Measurements from ENCODE around the gene USP22.

DNA sequence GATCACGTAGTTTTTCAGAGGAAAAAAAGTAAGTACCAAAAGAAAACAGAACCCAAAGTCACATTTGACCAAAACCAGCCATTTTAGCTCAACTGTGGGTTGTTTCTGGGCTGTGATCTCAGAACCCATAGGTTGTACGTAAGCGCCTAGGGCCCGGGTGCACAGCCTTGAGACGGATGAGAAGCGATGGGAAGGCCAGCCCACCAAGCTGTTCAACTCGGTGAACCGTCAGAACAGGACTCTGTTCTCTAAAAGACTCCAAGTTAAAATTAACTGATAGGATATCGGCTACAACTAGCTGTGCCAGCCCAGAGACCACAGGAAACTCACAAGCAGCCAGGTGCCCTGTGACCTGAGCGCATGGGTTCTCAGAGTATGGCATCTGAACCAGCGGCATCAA lies 28.3 kb downstream of the USP22 start:
- TF ChIP-seq, protein P1, sequence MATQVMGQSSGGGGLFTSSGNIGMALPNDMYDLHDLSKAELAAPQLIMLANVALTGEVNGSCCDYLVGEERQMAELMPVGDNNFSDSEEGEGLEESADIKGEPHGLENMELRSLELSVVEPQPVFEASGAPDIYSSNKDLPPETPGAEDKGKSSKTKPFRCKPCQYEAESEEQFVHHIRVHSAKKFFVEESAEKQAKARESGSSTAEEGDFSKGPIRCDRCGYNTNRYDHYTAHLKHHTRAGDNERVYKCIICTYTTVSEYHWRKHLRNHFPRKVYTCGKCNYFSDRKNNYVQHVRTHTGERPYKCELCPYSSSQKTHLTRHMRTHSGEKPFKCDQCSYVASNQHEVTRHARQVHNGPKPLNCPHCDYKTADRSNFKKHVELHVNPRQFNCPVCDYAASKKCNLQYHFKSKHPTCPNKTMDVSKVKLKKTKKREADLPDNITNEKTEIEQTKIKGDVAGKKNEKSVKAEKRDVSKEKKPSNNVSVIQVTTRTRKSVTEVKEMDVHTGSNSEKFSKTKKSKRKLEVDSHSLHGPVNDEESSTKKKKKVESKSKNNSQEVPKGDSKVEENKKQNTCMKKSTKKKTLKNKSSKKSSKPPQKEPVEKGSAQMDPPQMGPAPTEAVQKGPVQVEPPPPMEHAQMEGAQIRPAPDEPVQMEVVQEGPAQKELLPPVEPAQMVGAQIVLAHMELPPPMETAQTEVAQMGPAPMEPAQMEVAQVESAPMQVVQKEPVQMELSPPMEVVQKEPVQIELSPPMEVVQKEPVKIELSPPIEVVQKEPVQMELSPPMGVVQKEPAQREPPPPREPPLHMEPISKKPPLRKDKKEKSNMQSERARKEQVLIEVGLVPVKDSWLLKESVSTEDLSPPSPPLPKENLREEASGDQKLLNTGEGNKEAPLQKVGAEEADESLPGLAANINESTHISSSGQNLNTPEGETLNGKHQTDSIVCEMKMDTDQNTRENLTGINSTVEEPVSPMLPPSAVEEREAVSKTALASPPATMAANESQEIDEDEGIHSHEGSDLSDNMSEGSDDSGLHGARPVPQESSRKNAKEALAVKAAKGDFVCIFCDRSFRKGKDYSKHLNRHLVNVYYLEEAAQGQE (IDR thresholded peaks at IDR 0.05; ENCODE audit: insufficient replicate concordance, low read depth), result no peak
- TF ChIP-seq, protein P2, sequence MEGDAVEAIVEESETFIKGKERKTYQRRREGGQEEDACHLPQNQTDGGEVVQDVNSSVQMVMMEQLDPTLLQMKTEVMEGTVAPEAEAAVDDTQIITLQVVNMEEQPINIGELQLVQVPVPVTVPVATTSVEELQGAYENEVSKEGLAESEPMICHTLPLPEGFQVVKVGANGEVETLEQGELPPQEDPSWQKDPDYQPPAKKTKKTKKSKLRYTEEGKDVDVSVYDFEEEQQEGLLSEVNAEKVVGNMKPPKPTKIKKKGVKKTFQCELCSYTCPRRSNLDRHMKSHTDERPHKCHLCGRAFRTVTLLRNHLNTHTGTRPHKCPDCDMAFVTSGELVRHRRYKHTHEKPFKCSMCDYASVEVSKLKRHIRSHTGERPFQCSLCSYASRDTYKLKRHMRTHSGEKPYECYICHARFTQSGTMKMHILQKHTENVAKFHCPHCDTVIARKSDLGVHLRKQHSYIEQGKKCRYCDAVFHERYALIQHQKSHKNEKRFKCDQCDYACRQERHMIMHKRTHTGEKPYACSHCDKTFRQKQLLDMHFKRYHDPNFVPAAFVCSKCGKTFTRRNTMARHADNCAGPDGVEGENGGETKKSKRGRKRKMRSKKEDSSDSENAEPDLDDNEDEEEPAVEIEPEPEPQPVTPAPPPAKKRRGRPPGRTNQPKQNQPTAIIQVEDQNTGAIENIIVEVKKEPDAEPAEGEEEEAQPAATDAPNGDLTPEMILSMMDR (IDR thresholded peaks at IDR 0.05; ENCODE audit: insufficient read depth, low read length), result no peak
- TF ChIP-seq POLR2AphosphoS5 (IDR thresholded peaks at IDR 0.05; ENCODE audit: low read depth), result no peak
